HG03108 (cell line): ENCODE data around the gene GMDS.

Experiments
- ATAC-seq: cut with Tn5 transposase; IDR thresholded peaks from one replicate; pipeline ENCODE4 v1.9.1; 2021; ENCODE audit warnings: moderate library complexity; ENCODE audit not compliant: unreplicated experiment

Gene GMDS

DNA sequence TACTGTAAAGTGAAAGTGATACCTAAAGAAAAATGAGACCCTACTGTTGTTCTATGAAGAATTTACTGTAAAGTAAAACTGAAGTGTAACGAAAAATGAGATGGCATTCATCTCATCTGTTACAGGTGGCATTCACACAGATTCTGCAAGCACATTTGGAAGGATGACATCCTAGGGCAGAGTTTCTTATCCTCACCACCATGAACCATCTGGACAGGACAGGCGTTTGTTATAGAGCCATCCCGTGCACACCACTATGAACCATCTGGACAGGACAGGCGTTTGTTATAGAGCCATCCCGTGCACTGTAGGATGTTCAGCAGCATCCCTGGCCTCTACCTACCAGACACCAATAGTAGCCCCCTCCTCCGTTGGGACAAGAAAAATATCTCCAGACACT, 294.8 kb downstream of the GMDS start:
- no peak for ATAC-seq

- ATAC-seq: no peak
These were observed 295.9 kb downstream of the GMDS start for GRCh38 chr6:1949538-1949937.

DNA sequence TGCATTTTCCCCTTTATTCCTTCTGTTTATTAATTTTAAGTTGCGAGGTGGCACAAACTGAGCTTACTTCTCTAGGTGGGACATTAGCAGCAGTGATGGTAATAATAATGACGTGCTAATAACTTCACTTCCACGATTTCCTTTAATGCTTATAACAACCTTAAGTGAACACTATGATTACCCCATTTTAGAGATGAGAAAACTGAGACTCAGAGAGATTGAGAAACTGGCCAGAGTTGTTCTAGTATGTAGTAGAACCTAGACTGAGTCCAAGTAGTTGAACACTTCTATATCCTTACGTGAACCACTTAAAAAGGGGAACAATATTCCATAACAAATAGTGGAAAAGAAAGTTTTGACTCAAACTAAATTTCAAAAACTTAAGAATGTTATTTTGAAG, 297.5 kb downstream of the GMDS start:
- no peak for ATAC-seq

DNA sequence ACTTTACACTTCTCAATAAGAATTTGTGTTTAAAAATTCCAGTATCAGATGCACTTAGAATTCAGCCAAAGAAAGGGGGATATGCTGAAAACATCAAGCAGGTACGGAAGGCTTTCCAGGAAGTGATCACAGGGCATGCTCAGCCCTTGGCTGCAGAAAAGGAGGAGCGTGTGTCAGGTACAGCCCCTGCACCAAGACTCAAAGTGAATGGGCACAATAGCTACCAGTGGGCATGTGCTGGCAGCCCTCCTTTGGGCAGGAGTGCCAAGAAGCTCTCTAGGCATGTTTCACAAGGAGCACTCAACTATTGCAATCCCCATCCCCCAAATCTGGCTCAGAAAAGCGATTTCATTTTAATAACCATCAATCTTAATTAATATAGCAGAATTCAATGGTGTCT, 298.8 kb downstream of the GMDS start:
- no peak for ATAC-seq

DNA sequence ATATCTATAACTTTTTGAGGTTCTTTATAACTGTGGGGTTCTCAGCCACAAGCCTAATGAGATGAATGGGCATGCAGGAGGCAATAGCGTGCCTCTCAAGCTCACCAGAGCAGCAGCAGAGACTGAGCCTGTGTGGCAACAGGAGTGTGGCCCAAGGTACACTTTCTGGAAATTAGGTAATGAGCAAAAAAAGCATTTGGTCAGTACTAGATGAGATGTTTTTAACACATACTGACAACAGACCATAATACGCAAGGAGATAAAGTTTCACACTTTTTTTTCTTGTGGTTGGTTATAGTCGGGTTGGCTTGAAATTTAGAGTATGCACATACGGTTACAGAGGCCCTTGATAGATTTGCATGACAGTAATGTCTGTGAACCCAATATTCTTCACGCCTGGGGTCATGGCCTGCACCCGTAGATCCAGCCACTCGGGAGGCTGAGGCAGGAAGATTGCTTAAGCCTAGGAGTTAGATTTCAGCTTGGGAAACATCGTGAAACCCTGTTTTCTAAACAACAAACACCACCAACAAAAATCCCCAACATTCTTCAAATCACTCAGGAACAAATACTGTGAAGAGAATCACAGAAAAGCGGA, 300.1 kb downstream of the GMDS start:
- ATAC-seq: no peak

DNA sequence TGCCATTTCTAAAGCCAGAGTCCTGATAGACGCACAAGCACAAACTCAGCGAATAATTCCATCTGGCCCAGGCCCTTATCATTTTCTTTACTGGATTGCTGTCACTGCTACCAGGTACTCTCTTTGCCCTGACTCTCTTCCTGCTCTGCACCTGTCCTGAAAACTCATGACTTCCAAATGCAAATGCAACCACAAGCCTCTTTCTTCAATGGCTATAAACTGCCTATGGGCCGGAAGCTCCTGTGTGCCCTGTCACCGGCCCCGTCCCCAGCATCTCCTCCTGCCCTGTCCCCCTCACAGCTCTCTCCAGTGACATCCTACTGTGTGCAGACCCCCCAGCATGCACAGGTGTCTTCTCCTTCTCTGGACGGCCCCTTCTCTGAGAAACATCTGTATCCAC, 302.6 kb downstream of the GMDS start:
- no peak for ATAC-seq

- no peak for ATAC-seq
These were observed 303.9 kb downstream of the GMDS start for GRCh38 chr6:1941534-1941933.

GRCh38 chr6:1940381-1940780, 305.0 kb downstream of the GMDS start:
- no peak for ATAC-seq

DNA sequence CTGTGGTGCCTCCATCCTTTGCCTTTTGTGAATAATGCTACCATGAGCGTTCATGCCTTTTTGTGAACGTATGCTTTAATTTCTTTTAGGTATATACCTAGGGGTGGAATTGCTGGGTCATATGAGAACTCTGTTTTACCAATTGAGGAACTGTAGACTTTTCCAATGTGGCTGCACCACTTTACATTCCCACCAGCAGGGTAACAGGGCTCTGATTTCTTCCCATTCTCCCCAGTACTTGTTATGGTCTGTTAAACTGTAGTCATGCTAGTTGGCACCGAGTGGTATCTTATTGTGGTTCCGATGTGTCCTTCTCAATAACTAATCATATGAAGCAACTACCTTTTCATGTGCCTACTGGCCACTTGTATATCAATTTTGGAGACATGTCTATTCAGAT, 312.1 kb downstream of the GMDS start:
- no peak for ATAC-seq

DNA sequence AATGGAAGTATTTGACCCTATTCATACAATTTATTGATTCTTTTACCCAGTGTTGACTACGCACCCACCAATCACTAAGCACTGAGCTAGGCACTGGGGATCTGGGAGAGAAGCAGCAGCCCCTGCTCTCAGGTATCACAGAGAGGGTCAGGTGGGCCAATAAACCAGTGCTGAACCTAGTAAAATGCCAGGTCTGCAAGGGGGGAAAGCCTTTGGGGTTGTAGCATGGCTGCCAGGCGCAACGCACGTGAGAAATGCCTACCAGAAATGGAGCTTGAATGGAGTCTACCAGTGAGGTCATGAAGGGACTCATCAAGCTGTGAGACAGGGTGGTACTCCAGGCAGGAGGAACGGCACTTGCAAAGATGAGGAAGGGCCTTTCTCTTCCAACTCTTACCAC, 313.6 kb downstream of the GMDS start:
- no peak for ATAC-seq

- no peak for ATAC-seq
These were observed 315.0 kb downstream of the GMDS start for GRCh38 chr6:1930356-1930755.

DNA sequence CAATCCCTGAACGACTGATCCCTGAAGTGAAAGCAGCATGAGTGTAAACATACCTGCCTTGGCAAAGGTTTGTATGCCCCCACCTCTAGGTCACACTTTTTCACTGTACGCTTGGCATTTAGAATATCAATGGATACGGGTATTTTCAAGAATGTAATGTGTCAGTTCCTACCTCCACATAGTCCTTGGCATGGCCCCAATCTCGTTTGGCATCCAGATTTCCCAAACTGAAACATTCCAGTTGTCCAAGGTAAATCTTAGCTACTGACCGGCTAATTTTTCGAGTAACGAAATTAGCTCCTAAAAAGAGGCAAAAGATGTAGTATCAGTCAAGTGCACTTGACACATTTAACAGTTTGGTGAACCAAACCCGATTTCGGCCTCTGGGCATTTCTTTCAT, 315.5 kb downstream of the GMDS start:
- ATAC-seq: no peak

- no peak for ATAC-seq
These were observed 319.5 kb downstream of the GMDS start for GRCh38 chr6:1925743-1926430.

DNA sequence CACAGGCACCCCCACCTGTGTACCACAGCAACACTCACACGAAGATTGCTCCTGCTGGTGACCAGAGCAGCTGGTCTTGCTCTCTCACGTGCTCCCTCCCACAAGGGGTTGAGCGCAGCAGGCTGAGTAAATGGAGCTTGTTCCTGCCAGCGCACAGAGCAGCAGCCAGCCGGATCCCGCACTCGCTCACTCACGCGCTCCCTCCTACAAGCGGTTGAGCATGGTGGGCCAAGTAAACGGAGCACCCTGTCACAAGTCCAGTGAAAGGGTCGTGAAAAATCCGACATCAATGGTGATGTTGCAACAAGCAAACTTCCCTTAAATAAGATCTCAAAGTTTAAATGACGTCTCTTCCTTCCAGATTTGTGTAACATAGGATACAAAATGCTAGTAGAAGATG, 322.0 kb downstream of the GMDS start:
- no peak for ATAC-seq

GRCh38 chr6:1917626-1918371, 327.6 kb downstream of the GMDS start:
- no peak for ATAC-seq

GRCh38 chr6:1916334-1917070, 328.9 kb downstream of the GMDS start:
- ATAC-seq: no peak

DNA sequence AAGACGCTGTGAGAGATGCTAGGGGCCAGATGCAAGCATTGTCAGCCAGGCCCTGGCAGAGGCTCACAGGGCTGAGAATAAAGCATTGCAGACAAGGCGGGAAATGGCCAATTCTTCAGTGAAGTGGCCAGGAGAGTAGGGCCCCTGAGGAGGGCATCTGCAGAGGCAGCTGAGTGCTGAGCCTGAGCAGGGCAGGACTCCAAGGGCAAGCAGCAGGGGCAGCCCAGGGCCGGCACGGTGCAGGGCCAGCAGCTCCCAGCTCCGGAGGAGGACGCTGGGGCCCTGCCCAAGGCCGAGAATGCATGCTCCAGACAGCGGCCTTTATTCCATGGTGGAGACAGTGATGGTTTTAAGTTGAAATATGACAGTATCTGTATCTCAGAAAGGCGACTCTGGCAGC, 330.2 kb downstream of the GMDS start:
- ATAC-seq: no peak

GRCh38 chr6:1913577-1913976, 331.8 kb downstream of the GMDS start:
- ATAC-seq: no peak

DNA sequence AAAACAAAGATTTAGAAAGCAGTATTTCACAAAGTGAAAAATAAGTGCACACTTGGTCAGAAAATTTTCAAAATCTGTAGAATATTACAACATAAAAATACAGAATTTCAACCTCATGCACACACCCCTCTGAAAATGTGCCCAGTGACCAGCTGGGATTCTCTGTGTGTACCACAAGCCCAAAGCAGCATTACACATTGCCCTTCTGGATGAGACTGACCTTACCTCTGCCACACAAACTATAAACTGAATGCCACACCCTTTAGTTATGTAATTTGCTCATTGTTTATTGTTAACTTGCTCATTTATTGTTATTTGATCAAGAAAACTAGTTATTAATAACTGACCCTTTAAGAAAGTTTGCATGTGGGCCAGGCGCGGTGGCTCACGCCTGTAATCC, 332.7 kb downstream of the GMDS start:
- ATAC-seq: no peak

- no peak for ATAC-seq
These were observed 333.9 kb downstream of the GMDS start for GRCh38 chr6:1911474-1911873.

GRCh38 chr6:1910621-1911407, 334.6 kb downstream of the GMDS start:
- no peak for ATAC-seq
